Gastrocnemius medialis (tissue), 4 donors: ENCODE data around the gene NCF4.

ENCODE experiments used
- CTCF ChIP-seq, 5 experiments: fragments of 450-650 bp in 3 of 5; fragments of 200-600 bp in 2 of 5; sonication (generic) in 2 of 5; IDR thresholded peaks in 4 of 5; conservative IDR thresholded peaks in 1 of 5; 1 replicate in 4 of 5; 2 replicates in 1 of 5; pipeline ENCODE4 v1.5.1; 2016 to 2019; ENCODE audit warnings: antibody characterized with exemption in 5 of 5, mild to moderate bottlenecking in 3 of 5, moderate library complexity in 3 of 5
- POLR2A ChIP-seq, 2 donors: fragments of 450-650 bp; IDR thresholded peaks; one replicate each; pipeline ENCODE4 v1.6.1; 2017; ENCODE audit warnings: antibody characterized with exemption in 2 of 2, mild to moderate bottlenecking in 2 of 2, moderate library complexity in 2 of 2

- TF ChIP-seq CTCF (IDR thresholded peaks at IDR 0.05 in 4 of 5, conservative IDR thresholded peaks at IDR 0.05 in 1 of 5) (no peak), POLR2A (IDR thresholded peaks at IDR 0.05) (no peak)
These were observed 43.6 kb downstream of the NCF4 start for GRCh38 chr22:36904260-36904880.
